GM19395 (cell line): ENCODE results near the gene USP31.

Experiments used
- ATAC-seq: cut with Tn5 transposase; IDR thresholded peaks from one replicate; pipeline ENCODE4 v1.9.1; 2021; ENCODE audit warnings: mild to moderate bottlenecking, moderate library complexity; ENCODE audit not compliant: unreplicated experiment

Gene USP31

GRCh38 chr16:23149267-23149992, at the start of gene USP31:
Gene USP31 (minus strand): TSS chr16:23149452. CDS start chr16:23149270, 182 bp downstream.
- peak; percentile 97 for ATAC-seq

GRCh38 chr16:23196539-23196938, 47.3 kb upstream of the USP31 start:
- no peak for ATAC-seq

- ATAC-seq, result no peak
Measured at GRCh38 chr16:23195366-23195978, 46.2 kb upstream of the USP31 start.

- no peak for ATAC-seq
Measured at GRCh38 chr16:23194497-23195221, 45.4 kb upstream of the USP31 start.

GRCh38 chr16:23188911-23189310, 39.7 kb upstream of the USP31 start:
- no peak for ATAC-seq

- no peak for ATAC-seq
Measured at GRCh38 chr16:23187341-23187740, 38.1 kb upstream of the USP31 start.

- no peak for ATAC-seq
Measured at GRCh38 chr16:23186171-23186570, 36.9 kb upstream of the USP31 start.

- ATAC-seq, result no peak
Measured at GRCh38 chr16:23185656-23186055, 36.4 kb upstream of the USP31 start.

GRCh38 chr16:23183543-23183862, 34.3 kb upstream of the USP31 start:
- ATAC-seq, result no peak

- peak; percentile 8 for ATAC-seq
Measured at GRCh38 chr16:23182679-23183542, 33.7 kb upstream of the USP31 start, which contains the start of gene SCNN1G. Gene SCNN1G (plus strand): TSS chr16:23182745. CDS start chr16:23186272, 3,527 bp downstream.

- ATAC-seq, result peak; percentile 86
Measured at GRCh38 chr16:23182206-23182678, 33.0 kb upstream of the USP31 start.

GRCh38 chr16:23181506-23181905, 32.3 kb upstream of the USP31 start:
- no peak for ATAC-seq

GRCh38 chr16:23175651-23176050, 26.4 kb upstream of the USP31 start:
- no peak for ATAC-seq

- no peak for ATAC-seq
Measured at GRCh38 chr16:23174622-23175021, 25.4 kb upstream of the USP31 start.

GRCh38 chr16:23172994-23173393, 23.7 kb upstream of the USP31 start:
- ATAC-seq, result no peak

GRCh38 chr16:23172583-23172982, 23.3 kb upstream of the USP31 start:
- ATAC-seq, result no peak

- no peak for ATAC-seq
Measured at GRCh38 chr16:23164736-23165135, 15.5 kb upstream of the USP31 start.

- no peak for ATAC-seq
Measured at GRCh38 chr16:23163921-23164320, 14.7 kb upstream of the USP31 start.

GRCh38 chr16:23160574-23160973, 11.3 kb upstream of the USP31 start:
- ATAC-seq, result no peak

GRCh38 chr16:23160082-23160481, 10.8 kb upstream of the USP31 start:
- ATAC-seq, result no peak

- ATAC-seq, result no peak
Measured at GRCh38 chr16:23158114-23158513, 8.9 kb upstream of the USP31 start.
